SK-N-SH (cell line): ENCODE results near the gene IGF2R.

ENCODE experiments used
- ELF1 ChIP-seq: IDR thresholded peaks from 2 replicates; pipeline ENCODE4 v1.4.0; 2012
- EP300 ChIP-seq, 2 experiments: IDR thresholded peaks; 2 replicates each; pipeline versions ENCODE4 v1.4.0 to v1.6.1; 2012; ENCODE audit warnings: borderline replicate concordance in 1 of 2, low read depth in 1 of 2, low read length in 1 of 2
- EZH2phosphoT487 ChIP-seq: fragments of 200-600 bp; sonication (generic); IDR thresholded peaks from 2 replicates; pipeline ENCODE4 v1.6.1; 2017; ENCODE audit warnings: low read depth, mixed run types, mild to moderate bottlenecking, antibody characterized with exemption, moderate library complexity, borderline replicate concordance
- FOSL2 ChIP-seq: IDR thresholded peaks from 2 replicates; pipeline ENCODE4 v1.4.0; 2012; ENCODE audit warnings: low read depth, mild to moderate bottlenecking, moderate library complexity, borderline replicate concordance
- GABPA ChIP-seq: IDR thresholded peaks from 2 replicates; pipeline ENCODE4 v1.4.0; 2012; ENCODE audit warnings: low read depth, mild to moderate bottlenecking
- MXI1 ChIP-seq: IDR thresholded peaks from 2 replicates; pipeline ENCODE4 v1.6.1; 2012; ENCODE audit warnings: mild to moderate bottlenecking, low read depth, low read length, improper control_type of control experiment
- RCOR1 ChIP-seq: fragments of 150-350 bp; IDR thresholded peaks from 2 replicates; pipeline ENCODE4 v1.6.1; 2017; ENCODE audit warnings: antibody characterized with exemption, low read length
- SMC3 ChIP-seq: IDR thresholded peaks from 2 replicates; pipeline ENCODE4 v1.6.1; 2012; ENCODE audit warnings: low read depth, low read length, improper control_type of control experiment
- TEAD4 ChIP-seq: IDR thresholded peaks from 2 replicates; pipeline ENCODE4 v1.4.0; 2012; ENCODE audit warnings: mild to moderate bottlenecking, borderline replicate concordance; ENCODE audit not compliant: insufficient read depth
- YY1 ChIP-seq: IDR thresholded peaks from 2 replicates; pipeline ENCODE4 v1.4.0; 2012; ENCODE audit warnings: low read depth, mild to moderate bottlenecking
- TF ChIP-seq, protein P1 (sequence below): fragments of 150-350 bp; IDR thresholded peaks from 2 replicates; pipeline ENCODE4 v1.6.1; 2017; ENCODE audit warnings: antibody characterized with exemption, low read length, low read depth, borderline replicate concordance
- TF ChIP-seq, protein P2 (sequence below): fragments of 200-600 bp; sonication (generic); IDR thresholded peaks from 2 replicates; pipeline ENCODE4 v1.6.1; 2017; ENCODE audit warnings: antibody characterized with exemption, mild to moderate bottlenecking, moderate library complexity
- TF ChIP-seq, protein P3 (sequence below): IDR thresholded peaks from 2 replicates; pipeline ENCODE4 v1.4.0; 2012; ENCODE audit warnings: low read depth

DNA sequence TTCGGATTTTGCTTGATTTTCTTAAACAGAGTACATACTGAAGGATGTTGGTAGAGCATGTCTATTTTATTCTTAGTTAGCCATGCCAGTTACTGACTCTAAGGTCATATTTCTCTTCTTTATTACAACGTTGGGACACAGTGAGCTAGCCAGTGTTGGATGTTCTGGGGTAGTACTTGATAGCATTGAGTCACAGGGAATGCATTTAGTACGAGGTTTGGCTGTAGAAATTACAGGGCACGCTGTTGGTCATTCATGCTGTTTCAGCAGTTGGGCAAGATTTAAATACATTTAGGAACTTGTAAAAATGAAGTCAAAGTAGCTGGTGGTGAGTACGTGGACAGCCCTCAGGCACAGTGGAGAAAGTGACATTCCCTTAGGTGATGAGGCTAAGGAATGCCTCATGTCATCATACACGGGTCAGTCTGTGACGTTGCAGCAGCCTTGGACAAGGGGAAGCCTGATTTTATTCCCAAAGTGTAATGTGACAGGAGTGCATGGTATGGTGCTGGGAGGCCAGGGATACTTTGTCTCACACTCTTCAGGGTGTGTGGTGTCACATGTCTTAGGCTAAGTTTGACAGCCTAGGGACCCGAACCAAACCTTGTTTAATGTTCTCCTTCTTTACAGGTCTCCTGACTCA is 95.0 kb downstream of the IGF2R start:
- TF ChIP-seq SMC3 = no peak
- TF ChIP-seq FOSL2 = no peak
- TF ChIP-seq, protein P1, sequence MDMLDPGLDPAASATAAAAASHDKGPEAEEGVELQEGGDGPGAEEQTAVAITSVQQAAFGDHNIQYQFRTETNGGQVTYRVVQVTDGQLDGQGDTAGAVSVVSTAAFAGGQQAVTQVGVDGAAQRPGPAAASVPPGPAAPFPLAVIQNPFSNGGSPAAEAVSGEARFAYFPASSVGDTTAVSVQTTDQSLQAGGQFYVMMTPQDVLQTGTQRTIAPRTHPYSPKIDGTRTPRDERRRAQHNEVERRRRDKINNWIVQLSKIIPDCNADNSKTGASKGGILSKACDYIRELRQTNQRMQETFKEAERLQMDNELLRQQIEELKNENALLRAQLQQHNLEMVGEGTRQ = no peak
- TF ChIP-seq, protein P2, sequence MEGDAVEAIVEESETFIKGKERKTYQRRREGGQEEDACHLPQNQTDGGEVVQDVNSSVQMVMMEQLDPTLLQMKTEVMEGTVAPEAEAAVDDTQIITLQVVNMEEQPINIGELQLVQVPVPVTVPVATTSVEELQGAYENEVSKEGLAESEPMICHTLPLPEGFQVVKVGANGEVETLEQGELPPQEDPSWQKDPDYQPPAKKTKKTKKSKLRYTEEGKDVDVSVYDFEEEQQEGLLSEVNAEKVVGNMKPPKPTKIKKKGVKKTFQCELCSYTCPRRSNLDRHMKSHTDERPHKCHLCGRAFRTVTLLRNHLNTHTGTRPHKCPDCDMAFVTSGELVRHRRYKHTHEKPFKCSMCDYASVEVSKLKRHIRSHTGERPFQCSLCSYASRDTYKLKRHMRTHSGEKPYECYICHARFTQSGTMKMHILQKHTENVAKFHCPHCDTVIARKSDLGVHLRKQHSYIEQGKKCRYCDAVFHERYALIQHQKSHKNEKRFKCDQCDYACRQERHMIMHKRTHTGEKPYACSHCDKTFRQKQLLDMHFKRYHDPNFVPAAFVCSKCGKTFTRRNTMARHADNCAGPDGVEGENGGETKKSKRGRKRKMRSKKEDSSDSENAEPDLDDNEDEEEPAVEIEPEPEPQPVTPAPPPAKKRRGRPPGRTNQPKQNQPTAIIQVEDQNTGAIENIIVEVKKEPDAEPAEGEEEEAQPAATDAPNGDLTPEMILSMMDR = no peak
- TF ChIP-seq GABPA = no peak
- TF ChIP-seq RCOR1 = no peak
- TF ChIP-seq EP300 (IDR thresholded peaks at IDR 0.05; ENCODE audit: borderline replicate concordance in 1 of 2, low read depth in 1 of 2, low read length in 1 of 2) = no peak
- TF ChIP-seq MXI1 = no peak
- TF ChIP-seq EZH2phosphoT487 = no peak
- TF ChIP-seq ELF1 = no peak
- TF ChIP-seq YY1 = no peak
- TF ChIP-seq, protein P3, sequence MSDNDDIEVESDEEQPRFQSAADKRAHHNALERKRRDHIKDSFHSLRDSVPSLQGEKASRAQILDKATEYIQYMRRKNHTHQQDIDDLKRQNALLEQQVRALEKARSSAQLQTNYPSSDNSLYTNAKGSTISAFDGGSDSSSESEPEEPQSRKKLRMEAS = no peak
- no peak for TF ChIP-seq TEAD4
